ENCODE measurements around the gene EGFL6.

GRCh38 chrX:13666836-13667235, 97.4 kb downstream of the EGFL6 start:
- TF ChIP-seq CTCF (IDR thresholded peaks at IDR 0.05; ENCODE audit: poor library complexity), result no peak
- no peak for TF ChIP-seq EZH2phosphoT487 (IDR thresholded peaks at IDR 0.05; ENCODE audit: low read depth, severe bottlenecking, unreplicated experiment)

Measured in hepatocyte (in vitro differentiated cells).